Measurements from ENCODE around the gene NF1.

DNA sequence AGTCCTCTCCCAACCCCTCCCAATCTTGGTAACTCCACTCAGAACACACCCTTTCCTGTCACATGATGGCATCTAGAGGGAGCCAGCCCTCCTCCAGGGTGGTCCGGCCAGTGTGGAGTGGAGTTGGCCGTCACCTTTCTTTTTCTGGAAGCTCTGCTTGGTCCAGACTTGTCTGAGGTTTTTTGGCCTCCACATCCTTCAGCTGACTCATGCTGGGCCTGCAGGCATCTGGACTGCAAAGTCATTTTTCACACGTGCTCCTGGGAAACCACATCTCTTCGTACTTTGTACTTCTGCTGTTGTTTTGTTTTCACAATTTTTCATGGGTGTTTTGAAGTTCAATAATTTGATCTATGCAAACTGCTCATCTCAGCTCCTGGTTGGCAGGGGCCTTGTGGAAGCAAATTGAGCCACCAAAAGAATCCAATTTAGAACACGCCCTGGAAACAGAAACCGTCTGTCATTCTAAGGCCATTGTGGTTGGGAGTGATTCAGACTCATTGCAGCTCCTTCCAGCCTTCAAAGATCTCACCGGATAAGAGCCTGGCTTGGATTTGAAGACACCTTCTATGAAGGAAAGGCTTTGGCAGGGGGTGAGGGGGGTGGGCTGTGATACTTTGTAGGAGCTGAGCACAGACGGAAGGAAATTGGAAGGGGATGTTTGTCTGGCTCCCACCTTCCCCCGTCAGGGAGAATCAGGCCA, 42.4 kb upstream of the NF1 start:
- TF ChIP-seq POLR2A (IDR thresholded peaks at IDR 0.05): no peak
- TF ChIP-seq, protein P1, sequence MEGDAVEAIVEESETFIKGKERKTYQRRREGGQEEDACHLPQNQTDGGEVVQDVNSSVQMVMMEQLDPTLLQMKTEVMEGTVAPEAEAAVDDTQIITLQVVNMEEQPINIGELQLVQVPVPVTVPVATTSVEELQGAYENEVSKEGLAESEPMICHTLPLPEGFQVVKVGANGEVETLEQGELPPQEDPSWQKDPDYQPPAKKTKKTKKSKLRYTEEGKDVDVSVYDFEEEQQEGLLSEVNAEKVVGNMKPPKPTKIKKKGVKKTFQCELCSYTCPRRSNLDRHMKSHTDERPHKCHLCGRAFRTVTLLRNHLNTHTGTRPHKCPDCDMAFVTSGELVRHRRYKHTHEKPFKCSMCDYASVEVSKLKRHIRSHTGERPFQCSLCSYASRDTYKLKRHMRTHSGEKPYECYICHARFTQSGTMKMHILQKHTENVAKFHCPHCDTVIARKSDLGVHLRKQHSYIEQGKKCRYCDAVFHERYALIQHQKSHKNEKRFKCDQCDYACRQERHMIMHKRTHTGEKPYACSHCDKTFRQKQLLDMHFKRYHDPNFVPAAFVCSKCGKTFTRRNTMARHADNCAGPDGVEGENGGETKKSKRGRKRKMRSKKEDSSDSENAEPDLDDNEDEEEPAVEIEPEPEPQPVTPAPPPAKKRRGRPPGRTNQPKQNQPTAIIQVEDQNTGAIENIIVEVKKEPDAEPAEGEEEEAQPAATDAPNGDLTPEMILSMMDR (IDR thresholded peaks at IDR 0.05): no peak

All from testis (tissue), 2 donors.